ENCODE measurements around the gene SPATC1L.
"Not testable (repeated sequence)": the region's sequence is repeated elsewhere in the genome, so short reads cannot be mapped to it uniquely, and the experiment has no call there.

Gene SPATC1L

GRCh38 chr21:46182548-46183336 is 1.5 kb downstream of the SPATC1L start:
- no peak for DNase-seq

- no peak for DNase-seq
Observed at GRCh38 chr21:46181953-46182547, 2.2 kb downstream of the SPATC1L start.

- DNase-seq: no peak
Observed at GRCh38 chr21:46181436-46181835, 2.8 kb downstream of the SPATC1L start.

GRCh38 chr21:46180778-46181391 is 3.4 kb downstream of the SPATC1L start:
- DNase-seq: no peak

GRCh38 chr21:46180079-46180722 is 4.1 kb downstream of the SPATC1L start:
- no peak for DNase-seq

GRCh38 chr21:46179708-46180078 is 4.6 kb downstream of the SPATC1L start:
- DNase-seq: no peak

GRCh38 chr21:46178961-46179360 is 5.3 kb downstream of the SPATC1L start:
- no peak for DNase-seq

GRCh38 chr21:46176443-46177129 is 7.7 kb downstream of the SPATC1L start:
- DNase-seq: not testable (repeated sequence)

GRCh38 chr21:46173573-46173972 is 10.7 kb downstream of the SPATC1L start:
- DNase-seq: no peak

GRCh38 chr21:46172863-46173528 is 11.3 kb downstream of the SPATC1L start:
- DNase-seq: no peak

GRCh38 chr21:46171996-46172862 is 12.0 kb downstream of the SPATC1L start:
- DNase-seq: no peak

- DNase-seq: no peak
Observed at GRCh38 chr21:46171585-46171984, 12.7 kb downstream of the SPATC1L start.

- DNase-seq: not testable (repeated sequence)
Observed at GRCh38 chr21:46170436-46171193, 13.6 kb downstream of the SPATC1L start.

- DNase-seq: no peak
Observed at GRCh38 chr21:46168659-46169386, 15.4 kb downstream of the SPATC1L start.

GRCh38 chr21:46168238-46168637 is 16.0 kb downstream of the SPATC1L start:
- DNase-seq: no peak

- DNase-seq: no peak
Observed at GRCh38 chr21:46165098-46165497, 19.2 kb downstream of the SPATC1L start.

- no peak for DNase-seq
Observed at GRCh38 chr21:46163380-46163779, 20.9 kb downstream of the SPATC1L start.

- DNase-seq: no peak
Observed at GRCh38 chr21:46161633-46162592, 22.3 kb downstream of the SPATC1L start.
